Upper lobe of left lung (tissue), 4 donors: Measurements from ENCODE around the gene MACROD2.

Experiments
- CTCF ChIP-seq, 6 experiments: fragments of 450-650 bp in 4 of 6; fragments of 200-600 bp in 2 of 6; sonication (generic) in 2 of 6; IDR thresholded peaks; one replicate each; pipeline ENCODE4 v1.5.1; 2016 to 2019; ENCODE audit warnings: antibody characterized with exemption in 6 of 6
- EP300 ChIP-seq, 4 donors: sonication (generic); formaldehyde crosslinking; IDR thresholded peaks; one replicate each; pipeline ENCODE4 v1.5.1; 2017; ENCODE audit warnings: antibody characterized with exemption in 4 of 4, control low read depth in 2 of 4
- POLR2A ChIP-seq, 4 donors: fragments of 450-650 bp; IDR thresholded peaks; one replicate each; pipeline ENCODE4 v1.5.1; 2016 to 2017; ENCODE audit warnings: antibody characterized with exemption in 4 of 4, mild to moderate bottlenecking in 2 of 4
- POLR2AphosphoS5 ChIP-seq, 2 donors: sonication (generic); formaldehyde crosslinking; IDR thresholded peaks; one replicate each; pipeline ENCODE4 v1.5.1; 2017; ENCODE audit warnings: antibody characterized with exemption in 2 of 2

GRCh38 chr20:14860410-14860814 is 865.1 kb downstream of the MACROD2 start:
- no peak for TF ChIP-seq CTCF (IDR thresholded peaks at IDR 0.05)
- no peak for TF ChIP-seq EP300 (IDR thresholded peaks at IDR 0.05)
- TF ChIP-seq POLR2AphosphoS5 (IDR thresholded peaks at IDR 0.05): no peak
- TF ChIP-seq POLR2A (IDR thresholded peaks at IDR 0.05): no peak
